HG03378 (cell line): ENCODE data around the gene ZDHHC11B.
"Not testable (repeated sequence)": the region's sequence is repeated elsewhere in the genome, so short reads cannot be mapped to it uniquely, and the experiment has no call there.

Source experiments
- ATAC-seq: cut with Tn5 transposase; IDR thresholded peaks from one replicate; pipeline ENCODE4 v1.9.1; 2021; ENCODE audit warnings: mild to moderate bottlenecking, moderate library complexity; ENCODE audit not compliant: unreplicated experiment

The ZDHHC11B gene

DNA sequence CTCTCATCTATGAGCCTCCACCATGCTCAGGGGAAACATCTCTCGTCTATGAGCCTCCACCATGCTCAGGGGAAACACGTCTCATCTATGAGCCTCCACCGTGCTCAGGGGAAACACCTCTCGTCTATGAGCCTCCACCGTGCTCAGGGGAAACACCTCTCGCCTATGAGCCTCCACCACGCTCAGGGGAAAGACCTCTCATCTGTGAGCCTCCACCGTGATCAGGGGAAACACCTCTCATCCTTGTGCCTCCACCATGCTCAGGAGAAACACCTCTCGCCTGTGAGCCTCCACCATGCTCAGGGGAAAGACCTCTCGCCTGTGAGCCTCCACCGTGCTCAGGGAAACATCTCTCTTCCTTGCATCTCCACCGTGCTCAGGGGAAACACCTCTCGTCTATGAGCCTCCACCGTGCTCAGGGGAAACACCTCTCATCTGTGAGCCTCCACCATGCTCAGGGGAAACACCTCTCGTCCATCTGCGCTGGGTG is 30.3 kb downstream of the ZDHHC11B start:
- not testable (repeated sequence) for ATAC-seq

DNA sequence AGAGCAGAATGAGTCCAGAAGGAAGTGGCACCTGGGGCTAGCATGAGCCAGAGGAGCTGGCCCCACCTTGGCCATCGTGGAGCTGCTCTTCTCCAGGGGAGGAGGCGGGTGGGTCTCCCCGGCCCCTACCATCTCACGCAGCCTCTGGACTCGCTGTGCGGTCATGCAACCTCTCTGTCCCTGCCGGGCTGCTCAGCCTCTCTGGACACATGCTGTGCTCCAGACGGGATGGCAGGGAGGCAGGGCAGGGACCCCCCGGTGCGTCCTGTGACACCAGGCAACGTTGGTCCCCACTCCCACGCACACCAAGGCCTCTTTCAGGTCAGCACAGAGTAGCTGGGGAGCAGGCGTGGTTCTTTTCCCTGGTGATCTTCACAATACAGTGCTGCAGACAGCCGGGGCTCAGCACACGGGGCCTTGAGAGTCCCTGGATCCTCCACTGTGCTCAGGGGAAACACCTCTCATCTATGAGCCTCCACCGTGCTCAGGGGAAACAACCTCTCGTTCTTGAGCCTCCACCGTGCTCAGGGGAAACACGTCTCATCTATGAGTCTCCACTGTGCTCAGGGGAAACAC is 30.9 kb downstream of the ZDHHC11B start:
- ATAC-seq = not testable (repeated sequence)

DNA sequence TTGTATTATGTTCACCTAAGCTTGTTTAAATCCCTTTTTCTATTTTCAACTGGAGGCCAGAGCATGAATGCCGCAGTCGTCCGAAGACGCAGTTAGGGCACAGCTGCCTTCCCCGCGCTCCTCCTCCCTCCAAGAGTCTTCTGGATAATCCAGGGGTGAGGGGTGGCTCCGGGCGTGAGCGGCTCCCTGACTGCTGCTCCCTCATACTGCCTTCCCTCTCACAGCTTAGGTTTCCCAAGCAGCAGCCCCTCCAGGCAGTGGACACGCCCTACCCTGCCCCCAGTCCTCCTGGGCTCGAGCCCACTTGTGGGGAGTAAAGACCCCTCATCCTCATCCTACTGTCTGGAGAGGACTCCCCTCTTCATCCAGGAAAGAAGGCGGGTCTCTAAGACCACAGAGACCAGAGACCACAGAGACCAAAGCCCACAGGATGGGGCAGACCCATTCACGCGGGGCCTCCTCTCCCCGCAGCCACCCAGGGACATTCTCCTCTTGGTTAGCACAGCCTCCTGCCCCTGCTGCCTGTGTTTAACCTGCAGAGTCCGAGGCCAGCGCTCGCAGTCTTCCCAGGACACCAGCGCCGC is 31.9 kb downstream of the ZDHHC11B start:
- not testable (repeated sequence) for ATAC-seq

DNA sequence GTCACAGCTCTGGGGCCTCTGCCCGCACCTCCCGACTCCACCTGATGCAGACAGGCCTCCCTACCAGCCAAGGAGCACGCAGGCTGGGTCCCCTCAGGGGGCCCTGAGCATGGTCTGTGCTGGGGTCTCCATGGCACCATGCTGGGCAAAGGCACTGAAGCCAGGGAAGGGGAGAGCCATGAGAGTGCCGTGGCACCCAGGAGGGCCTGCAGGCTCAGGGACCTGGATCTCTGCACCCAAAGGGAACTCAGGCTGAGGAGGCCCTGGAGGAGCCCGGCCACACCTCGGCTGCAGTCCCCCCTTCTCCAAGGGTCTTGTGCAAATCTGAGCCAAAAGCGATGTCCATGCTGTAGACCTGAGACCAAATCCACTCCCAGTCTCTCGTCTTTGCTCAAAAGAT is 32.5 kb downstream of the ZDHHC11B start:
- not testable (repeated sequence) for ATAC-seq

DNA sequence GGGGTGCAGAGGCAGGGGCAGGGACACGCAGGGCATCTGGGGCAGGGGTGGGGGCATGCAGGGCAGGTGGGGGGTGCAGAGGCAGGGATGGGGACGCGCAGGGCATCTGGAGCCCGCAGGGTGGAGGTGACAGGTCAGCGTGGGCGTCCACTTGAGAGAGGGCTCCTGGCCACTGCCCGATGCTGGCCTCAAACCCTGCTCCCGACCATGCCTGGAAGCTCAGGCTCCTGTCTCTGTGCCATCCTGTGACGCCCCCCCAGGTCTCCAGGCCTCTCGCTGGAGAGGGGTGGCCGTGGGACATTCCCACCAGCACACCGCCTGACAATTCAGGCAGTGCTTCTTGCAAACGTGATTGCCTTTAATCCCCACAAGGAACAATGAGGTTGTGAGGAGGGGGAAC is 33.0 kb downstream of the ZDHHC11B start:
- ATAC-seq = no peak

DNA sequence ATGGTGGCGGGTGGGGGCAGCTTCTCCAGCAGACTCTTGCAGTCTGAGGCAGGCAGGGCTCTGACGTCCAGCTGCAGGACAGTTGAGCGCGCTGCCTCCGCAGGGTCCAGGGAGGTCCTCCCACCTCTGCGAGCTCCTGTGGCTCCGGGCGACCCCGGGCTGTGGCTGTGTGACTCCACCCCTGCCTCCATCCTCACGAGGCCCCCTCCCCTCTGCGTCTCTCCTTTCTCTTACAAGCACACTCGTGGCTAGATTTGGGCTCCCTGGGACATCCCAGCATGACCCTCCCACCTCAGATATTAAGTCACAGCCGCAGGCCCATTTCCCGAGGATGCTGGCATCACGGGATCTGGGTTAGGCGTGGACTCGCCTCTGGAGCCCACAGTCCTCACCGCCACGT is 34.3 kb downstream of the ZDHHC11B start:
- ATAC-seq = not testable (repeated sequence)

DNA sequence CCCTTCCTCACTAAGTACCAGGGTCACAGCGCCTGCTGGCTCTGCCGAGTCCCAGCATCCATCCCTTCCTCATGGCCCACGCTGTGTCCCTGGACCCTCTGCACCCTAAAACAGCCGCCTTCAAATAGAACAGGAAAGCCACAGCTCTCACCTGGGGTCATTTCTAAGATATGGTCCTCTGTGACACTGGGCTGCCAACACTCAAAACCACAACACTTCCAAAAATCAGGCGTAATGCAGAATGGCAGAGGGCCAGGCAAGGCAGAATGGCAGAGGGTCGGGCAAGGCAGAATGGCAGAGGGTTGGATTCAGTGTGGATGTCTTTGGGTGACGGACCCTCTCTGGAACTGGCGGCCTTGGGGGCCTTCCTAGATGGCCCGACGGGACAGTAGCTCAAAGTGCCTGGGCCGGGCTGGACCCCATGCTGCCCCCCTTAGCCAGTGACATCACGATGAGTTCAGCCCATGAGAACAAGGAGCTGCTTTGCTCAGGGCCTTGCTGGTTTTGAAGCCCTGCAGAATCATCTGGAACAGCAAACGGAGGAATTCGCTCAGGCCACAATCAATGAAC is 35.3 kb downstream of the ZDHHC11B start:
- no peak for ATAC-seq

DNA sequence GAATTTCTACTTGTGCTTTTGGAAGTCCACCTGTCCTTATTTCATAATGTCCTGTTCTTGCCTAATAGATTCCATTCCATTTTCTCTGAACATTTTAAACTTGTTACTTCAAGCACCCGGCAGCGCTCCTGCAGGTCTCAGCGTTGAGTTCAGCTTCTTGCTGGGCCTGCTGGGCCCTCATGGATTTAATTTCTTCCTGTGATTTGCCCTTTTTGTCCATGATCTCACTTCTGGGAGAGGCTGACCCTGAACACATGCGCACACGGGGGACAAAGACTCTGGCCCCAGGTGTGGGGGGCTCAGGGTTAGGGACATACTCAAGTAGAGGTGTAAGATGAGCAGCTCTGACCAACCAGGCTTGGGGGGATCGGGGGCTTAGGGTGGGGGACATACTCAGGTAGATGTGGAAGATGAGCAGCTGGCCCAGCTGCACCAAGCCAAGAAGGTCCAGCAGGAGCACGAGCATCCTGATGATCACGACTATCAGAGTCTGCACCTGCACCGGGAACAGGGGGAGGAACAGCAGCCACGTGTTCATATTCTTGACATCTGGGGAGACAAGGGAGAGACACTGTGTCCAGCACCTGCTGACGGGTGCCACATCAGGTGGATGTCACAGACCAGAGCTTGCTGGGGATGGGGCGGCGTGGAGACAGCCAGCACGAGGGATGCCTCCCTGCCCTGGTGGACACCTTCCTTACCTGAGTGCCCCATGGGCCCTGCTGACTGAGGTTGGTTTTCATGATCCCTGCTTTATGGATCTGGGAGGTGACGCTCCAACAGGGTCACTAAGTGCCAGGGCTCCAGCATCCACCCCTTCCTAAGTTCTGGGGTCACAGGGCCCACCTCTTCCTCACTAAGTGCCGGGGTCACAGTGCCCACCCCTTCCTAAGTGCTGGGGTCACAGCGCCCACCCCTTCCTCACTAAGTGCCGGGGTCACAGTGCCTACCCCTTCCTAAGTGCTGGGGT is 36.2 kb downstream of the ZDHHC11B start:
- not testable (repeated sequence) for ATAC-seq

DNA sequence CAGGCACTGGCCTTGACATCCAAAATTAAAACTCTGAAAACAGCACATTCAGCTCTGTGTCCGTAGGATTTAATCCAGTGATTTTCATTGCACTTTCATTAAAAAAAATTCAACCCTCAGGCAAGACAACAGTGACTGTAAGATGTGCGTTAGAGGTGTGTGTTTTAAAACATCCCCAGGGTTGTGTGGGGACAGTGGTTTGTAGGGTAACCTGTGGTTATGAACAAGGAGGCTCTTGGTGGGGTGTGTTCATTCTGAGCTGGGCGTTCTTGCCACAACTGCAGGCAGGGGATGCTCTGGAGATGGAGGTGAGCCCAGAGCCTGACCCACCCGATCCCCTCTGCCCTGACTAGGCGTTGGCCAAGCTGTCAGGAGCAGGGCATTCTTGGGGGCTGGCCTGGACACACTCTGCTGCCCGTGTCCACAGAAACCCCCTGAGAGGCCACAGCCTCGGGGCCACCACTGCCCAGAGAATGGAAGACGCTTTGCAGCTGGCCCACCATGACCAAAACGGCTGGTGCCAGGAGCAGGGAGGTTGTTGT is 37.2 kb downstream of the ZDHHC11B start:
- ATAC-seq = not testable (repeated sequence)

DNA sequence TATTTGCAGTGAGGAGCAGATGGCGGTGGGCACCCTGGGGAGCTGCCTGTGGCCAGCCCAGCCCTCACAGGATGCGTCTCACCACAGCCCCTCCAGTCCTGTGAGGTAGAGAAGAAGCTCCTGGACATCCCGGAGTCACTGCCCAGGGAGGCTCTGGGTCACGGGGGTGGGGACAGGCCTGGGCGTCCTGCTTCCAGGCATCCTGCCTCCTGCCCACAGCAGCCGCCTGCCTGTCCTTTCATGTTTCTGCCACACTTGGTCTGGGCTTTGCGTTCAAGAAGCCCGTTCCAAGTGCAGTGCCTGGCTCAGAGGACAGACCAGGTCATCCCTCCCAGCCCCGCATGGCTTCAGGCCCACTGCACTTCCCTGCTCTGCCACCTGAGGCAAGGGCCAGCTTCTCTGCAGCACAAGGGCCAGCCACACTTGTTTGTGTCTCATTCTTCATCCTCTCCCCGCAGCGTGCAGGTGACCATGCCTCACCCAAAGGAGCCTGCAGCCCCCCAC is 38.2 kb downstream of the ZDHHC11B start:
- ATAC-seq = no peak

DNA sequence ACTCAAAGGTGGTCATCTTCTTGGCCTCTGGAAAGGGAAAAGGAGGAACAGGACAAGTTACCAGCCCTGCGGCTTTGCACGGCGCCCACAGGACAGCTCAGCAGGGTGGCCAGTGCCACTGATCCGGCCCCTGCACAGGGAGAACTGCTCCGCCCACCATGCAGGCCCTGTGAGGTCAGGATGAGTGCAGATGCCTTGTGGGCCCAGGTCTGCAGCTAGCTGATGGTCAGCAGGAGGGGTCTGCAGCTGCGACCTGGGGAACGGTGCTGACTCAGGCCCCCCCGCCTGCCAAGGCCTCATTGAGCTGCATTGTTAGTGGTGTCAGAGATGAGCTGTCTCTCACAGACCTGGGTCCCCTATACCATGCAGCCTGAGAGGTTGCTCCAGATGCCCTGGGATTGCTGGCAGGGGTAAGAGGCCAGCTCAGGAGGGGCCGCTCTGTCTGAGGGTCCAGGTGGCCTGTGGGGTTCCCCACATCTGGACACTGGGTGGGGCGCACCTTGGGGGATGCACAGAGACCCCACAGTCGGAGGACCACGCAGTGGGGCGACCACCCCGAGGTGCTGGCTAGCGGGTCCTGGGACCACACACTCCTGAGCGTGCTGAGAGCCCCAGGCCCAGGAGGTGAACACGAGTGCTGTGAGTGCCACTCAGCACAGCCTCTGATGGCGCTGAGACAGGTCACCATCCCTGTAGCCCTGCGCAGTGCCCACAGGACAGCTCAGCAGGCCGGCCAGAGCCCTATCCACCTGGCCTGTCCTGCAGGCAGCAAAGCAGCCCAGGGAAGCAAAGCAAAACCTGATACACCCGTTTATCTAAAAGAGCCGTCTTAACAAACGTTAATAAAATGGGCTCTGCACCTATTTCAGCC is 39.0 kb downstream of the ZDHHC11B start:
- ATAC-seq = not testable (repeated sequence)

DNA sequence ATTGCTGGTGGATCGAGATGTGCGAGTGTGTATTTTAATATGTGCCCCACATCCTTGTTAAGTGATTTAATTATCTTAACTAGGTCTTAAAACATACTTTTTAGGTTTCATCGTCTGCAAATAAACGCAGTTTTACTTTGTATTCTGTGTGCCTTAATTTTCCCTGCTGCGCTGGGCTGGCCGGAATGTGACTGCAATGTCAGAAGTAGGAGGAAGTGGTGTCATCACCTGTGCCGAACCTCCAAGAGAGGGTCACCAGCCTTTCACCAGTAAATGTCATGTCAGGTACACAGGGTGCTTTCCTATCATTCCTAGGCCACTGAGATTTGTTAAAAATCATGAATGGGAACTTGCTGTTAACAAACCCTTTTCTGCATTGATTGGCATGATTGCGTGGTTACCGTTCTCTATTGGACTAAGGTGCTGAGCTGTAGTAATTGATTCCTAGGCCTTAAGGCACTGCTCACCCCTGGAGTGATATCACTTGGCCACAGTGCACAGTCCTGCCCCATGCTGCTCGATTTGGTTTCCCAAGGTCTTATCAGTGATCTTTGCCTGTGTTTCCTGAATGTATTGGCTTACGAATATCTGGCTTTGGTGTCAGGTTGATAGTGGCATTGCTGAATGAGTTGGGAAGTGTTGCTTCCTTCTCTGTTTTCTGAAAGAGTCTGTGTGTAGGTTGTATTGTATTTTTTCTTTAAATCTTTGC is 40.7 kb downstream of the ZDHHC11B start:
- not testable (repeated sequence) for ATAC-seq

DNA sequence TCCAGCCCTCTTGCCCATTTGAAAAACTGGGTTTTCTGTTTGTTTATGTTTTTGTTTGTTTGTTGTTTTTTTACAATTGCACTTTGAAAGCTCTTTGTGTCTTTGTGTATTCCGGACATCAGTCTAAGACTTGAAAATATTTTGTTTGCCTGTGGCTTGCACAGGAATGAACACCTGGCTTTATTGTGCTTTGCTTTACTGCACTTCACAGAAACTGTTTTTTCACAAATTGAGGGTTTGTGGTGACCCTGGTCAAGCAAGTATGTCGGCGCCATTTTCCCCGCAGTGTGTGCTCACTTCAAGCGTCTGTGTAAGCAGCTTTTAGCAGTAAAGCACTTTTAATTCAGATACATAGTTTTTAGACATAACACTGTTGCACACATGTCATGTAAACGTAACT is 42.3 kb downstream of the ZDHHC11B start:
- not testable (repeated sequence) for ATAC-seq

DNA sequence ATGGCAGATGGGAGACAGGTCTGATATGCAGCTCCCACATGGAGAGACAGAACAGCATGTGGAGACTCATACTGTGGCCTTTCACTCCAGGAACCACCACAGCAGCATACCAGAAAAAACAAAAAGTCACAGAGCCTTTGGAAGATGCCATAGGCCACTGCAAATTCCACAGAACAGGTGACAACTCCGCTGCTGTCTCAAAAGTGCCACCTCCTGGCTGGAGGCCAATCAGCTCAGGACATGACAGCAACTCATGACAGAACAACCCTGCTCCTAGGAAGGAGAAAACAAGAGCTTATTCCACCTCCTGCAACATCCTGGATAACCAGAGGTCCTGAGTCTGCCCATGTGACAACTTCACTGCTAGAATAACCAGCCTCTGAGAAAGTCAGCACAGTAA is 50.4 kb downstream of the ZDHHC11B start:
- ATAC-seq = not testable (repeated sequence)

DNA sequence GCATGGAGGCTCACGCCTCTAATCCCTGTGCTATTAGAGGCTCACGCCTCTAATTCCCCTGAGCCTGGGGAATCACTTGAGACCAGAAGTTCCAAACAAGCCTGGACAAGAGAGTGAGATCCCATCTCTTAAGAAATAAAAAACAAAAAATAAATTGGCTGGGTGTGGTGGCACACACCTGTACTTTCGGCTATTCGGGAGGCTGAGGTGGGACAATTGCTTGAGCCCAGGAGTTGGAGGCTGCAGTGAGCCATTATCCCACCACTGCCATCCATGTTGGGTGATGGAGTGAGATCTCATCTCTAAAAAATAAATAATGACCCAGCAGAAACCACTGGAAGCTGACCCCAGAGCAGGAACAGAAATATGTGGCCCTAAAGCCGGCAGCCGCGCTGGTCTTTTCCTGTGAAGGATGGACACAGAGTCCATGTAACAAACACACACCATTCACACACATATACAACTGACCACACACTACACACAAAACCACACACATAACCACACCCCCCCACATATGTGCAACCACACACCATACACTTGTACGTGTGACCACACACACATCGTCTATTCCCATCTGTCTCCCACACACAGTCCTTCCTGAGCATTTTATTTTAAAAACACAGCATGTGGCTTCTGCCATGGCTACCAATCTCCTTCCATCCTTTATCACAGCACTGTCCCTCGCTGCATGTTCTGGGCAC is 51.6 kb downstream of the ZDHHC11B start:
- ATAC-seq = not testable (repeated sequence)

DNA sequence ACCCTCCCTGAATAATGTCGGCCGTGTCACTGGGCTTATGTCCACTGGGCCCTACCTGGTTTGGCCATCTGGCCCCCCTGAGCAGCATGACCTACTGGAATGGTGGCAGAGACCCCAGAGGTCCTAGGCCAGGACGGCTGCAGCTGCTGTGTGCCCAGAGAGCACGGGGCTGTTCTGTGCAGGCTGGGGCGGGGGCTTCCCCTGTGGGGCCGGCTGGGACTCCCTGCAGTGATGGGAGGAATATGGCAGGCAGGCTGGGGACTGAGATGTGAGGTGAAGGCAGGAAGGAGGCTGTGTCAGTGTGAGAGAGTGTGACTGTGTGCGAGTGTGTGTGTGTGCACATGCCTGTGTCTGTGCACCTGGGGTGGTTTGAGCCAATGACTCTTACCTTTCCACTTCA is 55.3 kb downstream of the ZDHHC11B start:
- ATAC-seq = not testable (repeated sequence)

DNA sequence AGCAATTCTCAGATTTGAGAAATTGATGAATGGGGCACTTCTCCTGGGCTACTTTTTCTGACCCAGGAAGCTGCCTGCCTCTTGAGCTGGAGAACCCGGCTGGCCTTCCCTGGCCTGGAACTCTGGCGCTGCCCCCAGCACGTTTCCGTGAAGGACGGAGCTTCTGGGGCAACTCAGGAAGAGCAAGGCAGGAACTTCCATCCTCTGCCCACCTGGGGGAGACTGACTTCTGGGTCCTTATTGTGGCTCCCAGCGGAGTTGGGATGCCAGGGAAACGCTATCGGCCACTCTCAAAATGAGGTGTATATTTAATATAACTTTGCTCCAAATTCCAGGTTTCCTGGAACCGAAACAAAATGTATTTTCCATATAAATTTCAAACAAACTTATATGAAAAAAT is 57.4 kb downstream of the ZDHHC11B start:
- ATAC-seq = not testable (repeated sequence)

DNA sequence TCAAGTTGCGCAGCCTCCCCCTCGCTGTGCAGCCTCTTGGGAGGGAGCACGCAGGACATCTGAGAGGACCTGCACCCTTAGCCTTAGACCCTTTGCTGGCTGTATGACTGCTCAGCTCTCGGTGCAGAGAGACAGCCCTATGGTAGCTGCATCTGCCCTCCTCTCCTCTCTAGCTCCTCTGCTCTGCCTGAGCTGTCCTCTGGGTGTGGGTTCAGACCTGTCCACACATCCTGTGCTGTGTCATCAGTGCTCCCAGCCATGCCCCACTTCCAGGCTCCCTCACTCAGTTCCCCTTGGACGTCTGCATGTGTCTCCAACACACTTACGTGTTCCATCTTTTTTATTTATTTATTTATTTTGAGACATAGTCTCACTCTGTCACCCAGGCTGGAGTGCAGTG is 60.7 kb downstream of the ZDHHC11B start:
- not testable (repeated sequence) for ATAC-seq
